ENCODE measurements around the gene VLDLR.

DNA sequence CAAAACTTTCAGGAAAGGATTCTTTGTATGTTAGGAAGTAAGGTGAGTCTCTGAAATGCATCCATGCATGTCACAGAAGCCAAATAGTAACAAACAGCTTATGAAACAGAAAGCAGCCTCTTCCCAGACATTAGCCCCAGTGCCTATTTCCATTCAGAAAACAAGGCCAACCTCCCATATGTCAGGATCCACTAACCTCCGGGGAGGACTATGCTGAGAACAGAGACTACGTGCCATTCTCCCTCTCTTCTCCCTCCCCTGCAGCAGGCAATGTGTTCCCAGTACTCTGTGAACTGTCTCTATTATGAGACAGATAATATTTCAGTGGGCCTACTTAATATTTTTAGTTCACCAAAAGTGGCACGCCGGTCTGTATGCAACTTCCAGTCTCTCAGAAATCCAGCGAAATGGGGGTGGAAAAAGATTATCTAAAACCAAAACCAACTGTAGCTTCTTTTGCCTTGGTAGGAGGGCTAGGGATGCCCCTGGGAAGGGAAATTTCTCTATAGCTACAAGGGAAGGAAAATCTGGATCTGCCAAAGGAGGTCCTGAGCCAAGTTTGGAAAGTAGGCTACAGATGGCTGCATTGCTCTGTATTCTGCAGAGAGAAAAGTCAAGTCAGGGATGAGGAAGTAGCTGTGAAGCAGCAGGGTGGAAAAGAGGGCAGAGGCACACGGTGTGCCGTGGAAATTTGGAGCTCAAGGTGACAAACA lies 42.0 kb downstream of the VLDLR start:
- TF ChIP-seq CTCF (conservative IDR thresholded peaks at IDR 0.05; ENCODE audit: low read depth, low read length): no peak
- TF ChIP-seq EZH2 (IDR thresholded peaks at IDR 0.05; ENCODE audit: low read length, unreplicated experiment): no peak

Data from PC-3 (cell line).